ENCODE data around the gene RBMY1A1.
"Not testable (repeated sequence)": the region's sequence is repeated elsewhere in the genome, so short reads cannot be mapped to it uniquely, and the experiment has no call there.

GRCh38 chrY:21511038-21511437 is 23.6 kb upstream of the RBMY1A1 start, which contains the start of gene RBMY1B:
- not testable (repeated sequence) for TF ChIP-seq CTCF (IDR thresholded peaks at IDR 0.05 in 8 of 11, conservative IDR thresholded peaks at IDR 0.05 in 3 of 11); POLR2AphosphoS5 (IDR thresholded peaks at IDR 0.05); POLR2A (IDR thresholded peaks at IDR 0.05)
